ENCODE results near the gene ADGRD2.

Gene ADGRD2

GRCh38 chr9:124479947-124480620 lies 29.8 kb downstream of the ADGRD2 start:
- no peak for DNase-seq

GRCh38 chr9:124480621-124480981 lies 30.4 kb downstream of the ADGRD2 start:
- no peak for DNase-seq

GRCh38 chr9:124481115-124481514 lies 30.9 kb downstream of the ADGRD2 start:
- DNase-seq: no peak

- DNase-seq: no peak
Observed at GRCh38 chr9:124482431-124483031, 32.3 kb downstream of the ADGRD2 start.

GRCh38 chr9:124483481-124483880 lies 33.2 kb downstream of the ADGRD2 start:
- no peak for DNase-seq

- no peak for DNase-seq
Observed at GRCh38 chr9:124485201-124485600, 35.0 kb downstream of the ADGRD2 start.

GRCh38 chr9:124485936-124486335 lies 35.7 kb downstream of the ADGRD2 start:
- no peak for DNase-seq

GRCh38 chr9:124486778-124487259 lies 36.6 kb downstream of the ADGRD2 start:
- no peak for DNase-seq

GRCh38 chr9:124487260-124488182 lies 37.3 kb downstream of the ADGRD2 start:
- DNase-seq: no peak

GRCh38 chr9:124488641-124489210 lies 38.5 kb downstream of the ADGRD2 start:
- DNase-seq: no peak

- DNase-seq: no peak
Observed at GRCh38 chr9:124489222-124489621, 39.0 kb downstream of the ADGRD2 start.

GRCh38 chr9:124490004-124490403 lies 39.8 kb downstream of the ADGRD2 start:
- DNase-seq: no peak

GRCh38 chr9:124491049-124491975 lies 41.1 kb downstream of the ADGRD2 start:
- no peak for DNase-seq

GRCh38 chr9:124492818-124493217 lies 42.6 kb downstream of the ADGRD2 start:
- DNase-seq: no peak

GRCh38 chr9:124493218-124493617 lies 43.0 kb downstream of the ADGRD2 start:
- no peak for DNase-seq

- no peak for DNase-seq
Observed at GRCh38 chr9:124493794-124494479, 43.7 kb downstream of the ADGRD2 start.

- no peak for DNase-seq
Observed at GRCh38 chr9:124495126-124496074, 45.1 kb downstream of the ADGRD2 start.

- no peak for DNase-seq
Observed at GRCh38 chr9:124496075-124496449, 45.8 kb downstream of the ADGRD2 start.

GRCh38 chr9:124496463-124496862 lies 46.2 kb downstream of the ADGRD2 start:
- DNase-seq: no peak

- DNase-seq: no peak
Observed at GRCh38 chr9:124497441-124497840, 47.2 kb downstream of the ADGRD2 start.

Measured in SIG-M5 (cell line).